ENCODE results near the gene DAND5.

The DAND5 gene

GRCh38 chr19:12994701-12995595, 25.6 kb downstream of the DAND5 start, which contains the start of gene NFIX:
Gene NFIX (plus strand): TSS chr19:12995475. CDS start chr19:12995838, 363 bp downstream.
- DNase-seq (ENCODE audit: low read depth), result peak; percentile 69

DNA sequence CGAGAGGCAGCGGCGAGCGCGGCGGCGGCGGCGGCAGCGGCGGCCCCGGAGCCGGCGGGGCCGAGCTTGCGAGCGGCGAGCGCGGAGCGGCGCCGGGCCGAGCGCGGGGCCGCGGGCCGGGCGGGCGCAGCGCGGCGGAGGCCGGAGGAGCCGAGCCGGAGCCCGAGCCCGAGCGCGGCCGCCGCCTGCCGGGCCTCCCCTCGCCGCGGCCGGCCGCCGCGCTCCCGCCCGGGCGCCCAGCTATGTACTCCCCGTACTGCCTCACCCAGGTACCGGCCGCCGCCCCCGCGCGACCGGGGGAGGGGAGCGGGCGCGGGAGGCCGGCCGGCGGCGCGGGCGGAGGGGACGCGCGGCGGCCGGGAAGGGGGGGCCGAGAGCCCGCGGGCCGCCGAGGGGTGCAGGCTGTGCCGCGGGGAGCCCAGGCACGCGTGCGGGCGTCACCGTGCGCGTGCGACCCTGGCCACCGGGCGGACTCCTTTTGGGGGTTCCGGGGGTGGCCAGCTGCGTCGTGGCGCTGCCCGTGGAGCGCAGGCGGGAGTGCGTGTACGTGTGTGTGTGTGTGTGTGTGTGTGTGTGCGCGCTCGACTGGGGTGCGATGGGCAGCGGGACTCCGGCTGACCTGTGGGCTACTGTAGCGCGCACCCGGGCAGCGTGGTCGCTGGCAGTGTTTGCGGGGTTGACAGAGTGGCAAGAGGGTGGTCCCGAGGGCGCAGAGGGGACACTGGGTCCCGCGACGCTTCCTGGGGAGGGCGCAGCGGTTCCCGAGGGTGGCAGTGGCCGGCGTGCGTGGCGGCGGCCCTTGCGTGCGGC, 26.4 kb downstream of the DAND5 start:
- no peak for DNase-seq (ENCODE audit: low read depth)

GRCh38 chr19:12996406-12997094, 27.2 kb downstream of the DAND5 start:
- no peak for DNase-seq (ENCODE audit: low read depth)

DNA sequence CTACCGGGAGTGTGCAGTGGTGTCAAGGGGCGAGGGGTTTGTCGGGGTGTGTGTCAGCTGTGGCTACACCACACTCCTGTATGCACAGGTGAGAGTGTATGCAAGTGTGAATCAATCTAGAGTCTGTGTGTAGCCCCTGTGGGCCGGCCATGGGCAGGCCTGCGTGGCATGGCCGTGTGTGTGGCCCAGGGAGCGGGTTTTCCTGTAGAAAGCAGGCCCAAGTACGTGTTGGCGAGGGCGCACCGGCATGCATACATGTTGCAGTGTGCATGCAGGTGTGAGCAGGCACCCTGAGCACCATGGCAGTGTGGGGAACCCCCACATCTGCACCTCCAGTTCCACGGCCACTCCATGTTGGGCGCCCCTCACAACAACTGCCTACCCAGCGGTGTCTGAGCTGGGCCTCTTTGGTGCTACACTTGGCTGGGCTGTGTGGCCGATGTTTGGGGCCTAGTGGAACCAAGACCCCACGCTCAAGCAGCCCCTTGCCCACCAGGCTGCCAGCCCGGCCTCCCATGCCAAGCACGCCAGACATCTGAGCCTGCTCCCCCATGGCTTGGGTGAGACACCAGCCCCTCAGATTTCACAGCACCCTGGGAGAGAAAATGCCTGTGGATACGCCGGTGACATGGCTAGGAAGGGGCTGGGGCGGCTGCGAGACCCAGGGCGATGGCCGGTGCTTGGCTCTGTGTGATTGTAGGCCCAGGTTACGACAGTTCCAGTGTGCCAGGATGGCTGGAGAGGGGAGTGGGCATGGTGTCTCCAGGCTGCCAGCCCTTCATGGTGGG, 28.0 kb downstream of the DAND5 start:
- DNase-seq (ENCODE audit: low read depth), result no peak

- no peak for DNase-seq (ENCODE audit: low read depth)
Measured at GRCh38 chr19:12997967-12998940, 28.9 kb downstream of the DAND5 start.

GRCh38 chr19:13001166-13001501, 31.8 kb downstream of the DAND5 start:
- no peak for DNase-seq (ENCODE audit: low read depth)

- no peak for DNase-seq (ENCODE audit: low read depth)
Measured at GRCh38 chr19:13001502-13002165, 32.3 kb downstream of the DAND5 start.

GRCh38 chr19:13002166-13002898, 33.0 kb downstream of the DAND5 start:
- DNase-seq (ENCODE audit: low read depth), result no peak

DNA sequence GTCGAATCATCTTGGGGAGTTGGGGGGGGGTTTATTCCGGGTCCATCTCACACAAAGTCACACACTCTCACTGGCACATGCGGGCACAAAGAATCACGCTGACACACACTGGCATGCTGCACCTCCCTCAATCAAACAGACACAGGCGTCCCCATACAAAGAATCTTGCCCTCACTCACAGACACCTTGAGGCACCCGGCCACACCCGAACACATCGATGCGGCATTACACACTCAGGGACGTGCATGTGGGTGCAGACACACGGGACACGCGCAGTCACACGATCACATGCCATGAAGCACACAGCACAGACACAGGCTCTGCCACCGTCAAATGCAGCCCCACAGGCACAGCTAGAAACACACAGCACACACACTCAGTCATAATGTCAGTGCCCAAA, 33.7 kb downstream of the DAND5 start:
- no peak for DNase-seq (ENCODE audit: low read depth)

DNA sequence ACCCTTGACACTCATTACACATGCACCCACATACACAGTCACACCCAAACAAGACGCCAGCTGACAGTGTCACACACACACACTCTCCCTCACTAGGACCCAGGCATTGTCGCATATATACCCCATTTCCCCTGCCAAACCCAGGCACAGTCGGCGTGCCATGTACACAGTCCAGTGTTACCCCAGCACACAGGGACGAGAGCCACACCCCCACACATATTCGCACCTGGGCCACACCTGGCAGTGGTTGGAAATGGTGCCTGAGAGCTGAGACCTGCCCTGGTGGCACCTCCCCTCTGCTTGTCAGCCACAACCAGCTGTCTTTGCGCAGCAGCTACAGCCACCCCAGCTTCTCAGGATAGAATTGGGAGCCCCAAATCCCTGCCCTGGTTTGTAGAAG, 34.9 kb downstream of the DAND5 start:
- DNase-seq (ENCODE audit: low read depth), result no peak

DNA sequence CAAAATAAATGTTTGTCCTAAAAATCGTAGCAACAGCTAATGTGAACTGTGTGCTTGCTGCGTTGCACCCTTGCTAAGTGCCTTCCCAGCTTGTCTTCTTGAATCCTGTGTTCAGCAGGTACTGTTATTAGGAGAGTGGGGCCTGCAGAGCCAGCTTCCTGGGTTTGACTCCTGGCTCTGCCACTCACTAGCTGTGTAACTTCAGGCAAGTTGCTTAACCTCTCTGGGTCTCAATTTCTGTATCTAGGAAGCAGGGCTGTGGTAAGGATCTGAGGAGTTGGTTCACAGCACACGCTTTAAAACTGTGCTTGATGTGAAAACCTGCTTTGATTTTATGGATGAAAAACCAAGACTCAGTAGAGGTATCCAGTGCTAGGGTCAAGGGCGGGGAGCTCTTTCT, 35.9 kb downstream of the DAND5 start:
- no peak for DNase-seq (ENCODE audit: low read depth)

- DNase-seq (ENCODE audit: low read depth), result no peak
Measured at GRCh38 chr19:13005861-13006370, 36.5 kb downstream of the DAND5 start.

- no peak for DNase-seq (ENCODE audit: low read depth)
Measured at GRCh38 chr19:13006431-13007281, 37.3 kb downstream of the DAND5 start.

- no peak for DNase-seq (ENCODE audit: low read depth)
Measured at GRCh38 chr19:13007292-13008045, 38.1 kb downstream of the DAND5 start.

GRCh38 chr19:13008926-13009787, 39.8 kb downstream of the DAND5 start:
- DNase-seq (ENCODE audit: low read depth), result no peak

Data from stimulated activated CD4-positive, alpha-beta T cell treated with anti-CD3 and anti-CD28 coated beads, Interleukin-2, amount 100 ng/mL, for 4 hours (primary cell).